22Rv1 (cell line): Measurements from ENCODE around the gene CMSS1.

ENCODE experiments used
- H3K27ac ChIP-seq: fragments of 450-650 bp; 2 replicates; pipeline ENCODE4 v1.5.1; 2017
- CTCF ChIP-seq: fragments of 450-650 bp; IDR thresholded peaks from 2 replicates; pipeline ENCODE4 v1.5.1; 2017; ENCODE audit warnings: mild to moderate bottlenecking
- ZFX ChIP-seq: fragments of 450-650 bp; IDR thresholded peaks from 2 replicates; pipeline ENCODE4 v1.6.1; 2017; ENCODE audit warnings: antibody characterized with exemption, borderline replicate concordance

The CMSS1 gene

GRCh38 chr3:100107221-100107814 lies 289.7 kb downstream of the CMSS1 start:
- H3K27ac ChIP-seq, result no peak overlapping the region

GRCh38 chr3:100108464-100109079 lies 290.9 kb downstream of the CMSS1 start:
- TF ChIP-seq ZFX (no peak), CTCF (no peak)
- no peak overlapping the region for H3K27ac ChIP-seq

More at GRCh38 chr3:100107221-100107814, 289.7 kb downstream of the CMSS1 start:
- no peak for TF ChIP-seq ZFX
- TF ChIP-seq CTCF, result no peak

- H3K27ac ChIP-seq, result no peak overlapping the region
- TF ChIP-seq ZFX, result no peak
- no peak for TF ChIP-seq CTCF
Observed at GRCh38 chr3:100110162-100110561, 292.5 kb downstream of the CMSS1 start.

- TF ChIP-seq ZFX, result no peak
- no peak for TF ChIP-seq CTCF
- H3K27ac ChIP-seq, result no peak overlapping the region
Observed at GRCh38 chr3:100111728-100112127, 294.1 kb downstream of the CMSS1 start.

GRCh38 chr3:100113723-100114412 lies 296.2 kb downstream of the CMSS1 start:
- no peak overlapping the region for H3K27ac ChIP-seq
- no peak for TF ChIP-seq CTCF
- no peak for TF ChIP-seq ZFX

- H3K27ac ChIP-seq, result no peak within 1 kb of the TSS
Observed at GRCh38 chr3:100114413-100115030, 296.9 kb downstream of the CMSS1 start, which contains the start of gene FILIP1L. Gene FILIP1L, minus strand, starts transcription at chr3:100114501.

More at GRCh38 chr3:100114413-100115030, 296.9 kb downstream of the CMSS1 start, which contains the start of gene FILIP1L:
- TF ChIP-seq CTCF (no peak), ZFX (no peak)
